GM19328 (cell line): ENCODE measurements around the gene SRF.
A peak's percentile ranks its signal among the peaks of the same experiment; 100 is the strongest.
"Not testable (repeated sequence)": the region's sequence is repeated elsewhere in the genome, so short reads cannot be mapped to it uniquely, and the experiment has no call there.

ENCODE experiments used
- ATAC-seq: cut with Tn5 transposase; IDR thresholded peaks from one replicate; pipeline ENCODE4 v1.9.1; 2021; ENCODE audit warnings: mild to moderate bottlenecking, moderate library complexity; ENCODE audit not compliant: unreplicated experiment

The SRF gene

DNA sequence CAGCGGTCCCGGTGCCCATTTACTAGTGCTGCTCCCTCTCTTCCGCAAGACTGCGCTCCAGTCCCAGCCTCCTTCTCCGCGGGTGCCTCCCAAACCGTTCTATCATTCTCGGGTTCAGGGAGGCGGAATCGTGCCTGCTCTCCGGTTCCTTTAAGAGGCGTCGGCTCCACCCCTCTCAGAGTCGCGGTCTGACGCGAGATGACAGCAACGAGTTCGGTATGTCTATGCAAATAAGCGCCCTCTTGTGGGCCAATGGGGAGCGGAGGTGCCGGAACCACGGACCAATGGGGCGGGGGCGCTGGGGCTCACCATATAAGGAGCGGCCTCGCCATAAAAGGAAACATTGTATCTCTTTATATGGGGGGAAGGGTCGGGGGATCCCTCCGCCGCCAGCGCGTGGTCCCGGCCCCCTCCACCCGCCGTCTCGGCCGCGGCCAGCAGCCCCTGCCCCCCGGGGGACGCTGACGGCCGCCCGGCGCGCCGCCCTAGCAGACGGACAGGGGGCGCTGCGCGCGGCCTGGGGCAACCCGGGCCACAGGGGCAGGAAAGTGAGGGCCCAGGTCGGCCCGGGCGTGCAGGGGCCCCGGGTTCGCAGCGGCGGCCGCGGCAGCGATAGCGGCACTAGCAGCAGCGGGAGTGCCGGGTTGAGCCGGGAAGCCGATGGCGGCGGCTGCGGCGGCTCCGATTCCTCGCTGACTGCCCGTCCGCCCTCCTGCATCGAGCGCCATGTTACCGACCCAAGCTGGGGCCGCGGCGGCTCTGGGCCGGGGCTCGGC is at the start of gene SRF:
SRF (plus strand) TSS at position 339 of the 776 bp plus-strand sequence; CDS start at position 727, 388 bp downstream.
- peak; percentile 55 for ATAC-seq

DNA sequence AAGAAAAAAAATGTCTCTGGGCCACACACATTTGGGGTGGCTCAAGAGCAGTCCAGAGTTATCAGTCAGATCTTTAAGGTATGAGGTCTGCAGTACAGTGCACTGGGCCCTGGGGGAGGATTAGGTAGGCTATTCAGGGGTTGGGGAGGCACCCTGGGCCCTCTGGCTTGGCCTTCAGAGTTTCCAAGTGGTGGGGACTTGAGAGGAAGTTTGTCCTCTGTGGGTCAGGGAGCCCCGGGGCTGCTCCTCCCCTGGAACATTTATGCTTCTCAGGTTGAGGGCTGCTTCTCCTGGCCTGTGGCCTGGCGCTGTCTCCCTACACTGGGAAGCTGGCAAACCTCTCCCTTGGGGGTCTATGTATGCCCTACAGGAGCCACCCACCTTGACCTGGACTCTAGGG is 48.9 kb upstream of the SRF start:
- no peak for ATAC-seq

DNA sequence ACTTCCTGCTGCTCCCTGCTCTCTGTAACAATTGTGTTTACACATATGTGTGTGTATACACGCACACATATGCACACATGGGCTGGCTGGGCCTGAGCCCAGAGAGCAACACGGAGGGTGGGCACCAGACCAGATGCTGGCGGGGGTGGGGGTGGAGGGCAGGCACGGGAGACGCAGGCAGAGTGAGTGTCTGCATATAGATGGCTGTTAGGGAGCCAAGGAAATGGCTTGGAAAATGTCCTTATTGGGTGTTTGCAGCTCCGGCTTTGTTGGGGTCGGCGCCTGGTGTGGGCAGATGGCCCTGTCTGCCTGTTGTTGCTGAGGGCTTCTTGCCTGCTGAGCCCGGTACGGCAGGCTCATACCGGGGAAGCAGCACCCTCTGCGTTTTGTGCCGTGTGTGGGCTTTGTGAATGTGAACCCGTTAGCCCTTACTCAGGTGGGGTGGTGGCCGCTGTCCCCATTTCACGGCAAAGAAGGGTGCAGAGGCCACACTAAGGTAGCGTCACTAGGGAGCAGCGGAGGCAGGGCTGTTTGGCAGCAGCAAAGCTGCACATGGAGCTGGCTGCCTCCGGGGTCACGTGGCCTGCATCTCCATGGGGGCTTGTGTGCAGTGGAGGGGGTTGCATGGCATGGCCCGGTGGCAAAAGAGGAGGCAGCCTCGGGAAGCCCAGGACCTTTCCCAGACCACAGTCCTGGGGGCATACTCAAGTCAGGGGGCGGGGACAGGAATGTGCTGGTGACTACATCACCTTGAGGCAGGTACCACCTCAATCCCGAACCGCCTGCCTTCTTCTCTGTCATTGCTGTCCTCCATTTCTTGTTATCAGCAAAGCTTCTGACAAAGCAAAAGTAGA is 47.4 kb upstream of the SRF start:
- ATAC-seq: no peak

DNA sequence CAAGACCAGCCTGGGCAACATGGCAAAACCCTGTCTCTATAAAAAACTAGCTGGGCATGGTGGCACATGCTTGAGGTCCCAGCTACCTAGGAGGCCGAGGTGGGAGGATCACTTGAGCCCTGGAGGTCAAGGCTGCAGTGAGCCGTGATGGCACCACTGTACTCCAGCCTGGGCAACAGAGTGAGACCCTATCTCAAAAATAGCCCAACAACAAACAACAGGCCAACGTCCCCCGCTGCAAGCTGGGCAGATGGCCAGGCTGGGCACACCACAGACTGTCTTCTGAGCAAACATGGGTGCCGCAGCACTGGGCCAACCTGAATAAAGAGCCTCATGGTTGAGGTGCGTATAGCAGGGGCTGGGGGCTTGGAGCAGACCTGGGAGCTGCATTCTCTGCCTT is 46.6 kb upstream of the SRF start:
- no peak for ATAC-seq

DNA sequence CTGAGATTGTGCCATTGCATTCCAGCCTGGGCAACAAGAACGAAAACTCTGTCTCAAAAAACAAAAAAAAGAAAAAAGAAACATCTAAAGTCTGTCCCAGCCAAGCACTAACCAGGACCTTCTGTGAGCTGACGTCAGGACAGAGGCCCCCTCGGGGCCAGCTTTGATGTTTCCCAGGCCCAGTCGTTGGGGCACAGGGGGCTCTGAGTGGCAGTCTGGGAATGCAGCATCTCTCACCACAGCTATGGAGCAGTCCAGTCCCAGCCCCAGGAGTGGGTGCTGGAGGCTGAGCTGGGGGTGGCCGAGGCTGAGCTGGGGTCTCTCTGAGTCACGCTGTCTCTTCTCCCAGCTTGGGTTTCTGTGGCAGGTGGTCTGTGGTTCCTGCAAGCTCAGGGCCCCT is 46.0 kb upstream of the SRF start:
- no peak for ATAC-seq

DNA sequence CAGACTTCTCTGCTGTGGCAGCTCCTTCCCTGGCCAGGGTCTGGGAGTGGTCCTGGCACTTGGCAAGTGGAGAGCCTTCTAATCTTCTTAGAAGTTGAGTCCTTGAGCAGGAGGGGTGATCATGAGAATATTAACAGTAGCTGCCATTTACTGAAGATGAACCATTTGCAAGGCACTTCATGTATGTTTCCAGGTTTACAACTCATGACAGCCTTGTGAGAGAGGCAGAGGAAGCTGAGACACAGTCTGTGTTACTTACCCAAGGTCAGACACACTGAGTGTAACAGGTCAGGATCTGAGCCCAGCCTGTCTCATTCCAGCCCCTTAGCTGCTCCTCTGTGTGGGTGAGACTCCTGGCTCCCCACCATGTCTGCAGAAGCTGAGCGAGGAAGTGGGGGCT is 45.5 kb upstream of the SRF start:
- ATAC-seq: no peak

DNA sequence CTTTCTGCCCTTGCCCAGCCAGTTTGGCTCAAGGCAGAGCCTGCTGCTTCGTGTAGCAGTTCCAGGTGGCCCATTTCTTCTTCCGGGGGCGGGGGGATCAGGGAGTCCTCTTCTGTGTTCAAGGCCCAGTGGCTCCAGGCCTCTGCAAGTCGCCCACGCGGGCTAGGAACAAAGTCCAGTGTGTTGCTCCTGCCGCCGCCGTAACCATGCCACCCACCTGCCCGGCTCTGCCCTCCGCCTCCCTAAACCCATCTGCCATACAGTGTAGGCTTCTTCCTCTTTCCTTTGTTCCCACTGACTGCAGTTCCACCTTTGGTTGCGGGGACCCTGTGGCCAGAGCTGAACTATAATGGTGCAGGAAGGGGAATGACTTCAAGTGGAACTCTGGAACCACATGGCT is 43.9 kb upstream of the SRF start:
- no peak for ATAC-seq

DNA sequence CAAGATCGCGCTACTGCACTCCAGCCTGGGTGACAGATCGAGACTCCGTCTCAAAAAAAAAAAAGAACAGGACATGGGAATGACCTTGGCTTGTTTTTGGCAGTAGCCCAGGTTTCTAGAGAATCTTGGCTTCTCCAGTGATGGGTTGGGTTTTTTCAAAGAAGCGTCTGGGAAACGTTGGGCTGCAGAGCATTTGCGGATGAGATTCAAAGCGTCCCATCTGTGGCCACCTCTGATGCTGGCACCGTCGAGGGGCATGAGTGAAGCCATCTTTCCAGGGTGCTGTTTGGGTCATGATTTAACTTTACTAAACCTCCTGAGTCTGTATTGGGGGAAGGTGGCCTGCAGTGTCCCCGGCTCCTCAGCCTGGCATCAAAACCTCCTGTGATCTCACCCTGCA is 43.2 kb upstream of the SRF start:
- ATAC-seq: no peak

DNA sequence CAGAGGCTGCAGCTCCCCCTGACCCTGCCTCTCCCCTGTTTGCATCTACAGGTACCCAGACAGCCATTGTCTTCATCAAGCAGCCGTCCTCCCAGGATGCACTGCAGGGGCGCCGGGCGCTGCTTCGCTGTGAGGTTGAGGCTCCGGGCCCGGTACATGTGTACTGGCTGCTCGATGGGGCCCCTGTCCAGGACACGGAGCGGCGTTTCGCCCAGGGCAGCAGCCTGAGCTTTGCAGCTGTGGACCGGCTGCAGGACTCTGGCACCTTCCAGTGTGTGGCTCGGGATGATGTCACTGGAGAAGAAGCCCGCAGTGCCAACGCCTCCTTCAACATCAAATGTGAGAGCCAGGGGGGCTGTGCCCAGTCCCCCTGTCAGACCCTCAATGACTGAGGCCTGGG is 42.1 kb upstream of the SRF start:
- ATAC-seq: no peak

DNA sequence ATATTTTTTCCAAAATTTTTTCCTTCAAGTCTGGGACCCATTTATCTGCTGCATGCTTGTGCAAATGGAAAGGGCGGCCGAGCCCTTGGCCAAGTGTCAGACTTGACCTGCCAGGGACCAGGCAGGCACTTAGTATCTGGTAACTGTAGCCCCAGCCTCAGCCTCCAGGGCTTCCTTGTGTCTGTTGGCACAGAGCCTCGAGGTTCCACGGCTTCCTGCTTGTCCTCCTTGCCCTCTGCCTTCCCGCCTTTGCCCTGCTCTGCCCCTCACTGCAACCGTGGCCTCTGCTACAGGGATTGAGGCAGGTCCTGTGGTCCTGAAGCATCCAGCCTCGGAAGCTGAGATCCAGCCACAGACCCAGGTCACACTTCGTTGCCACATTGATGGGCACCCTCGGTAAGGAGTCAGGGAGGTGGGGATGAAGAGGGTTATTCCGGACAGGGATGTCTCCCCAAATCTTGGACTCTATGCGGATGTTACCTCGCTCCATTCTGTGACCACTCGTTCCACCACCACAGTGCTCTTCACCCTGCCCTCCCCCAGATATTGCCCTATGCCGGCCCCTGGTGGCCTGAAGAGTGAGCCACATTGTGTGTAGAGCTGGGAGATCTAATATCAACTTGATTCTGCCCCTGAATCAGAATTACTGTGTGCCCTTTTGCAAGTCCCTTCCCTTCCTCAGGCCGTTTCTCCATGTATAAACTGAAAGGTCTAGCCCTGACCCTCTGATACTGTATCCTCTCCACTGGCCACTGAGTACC is 41.5 kb upstream of the SRF start:
- no peak for ATAC-seq

DNA sequence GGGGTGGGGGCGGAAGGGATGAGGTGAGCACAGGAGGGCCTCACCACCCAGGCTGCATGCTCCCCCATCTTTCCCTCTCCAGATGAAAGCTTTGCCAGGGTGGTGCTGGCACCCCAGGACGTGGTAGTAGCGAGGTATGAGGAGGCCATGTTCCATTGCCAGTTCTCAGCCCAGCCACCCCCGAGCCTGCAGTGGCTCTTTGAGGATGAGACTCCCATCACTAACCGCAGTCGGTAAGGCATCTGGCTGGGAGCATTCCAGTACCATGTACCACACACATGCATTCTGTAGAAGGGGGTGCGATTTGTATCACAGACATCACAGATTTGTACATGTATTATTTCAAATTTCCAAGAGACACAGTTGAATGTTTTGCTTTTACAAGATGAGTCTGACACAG is 40.6 kb upstream of the SRF start:
- ATAC-seq: no peak

DNA sequence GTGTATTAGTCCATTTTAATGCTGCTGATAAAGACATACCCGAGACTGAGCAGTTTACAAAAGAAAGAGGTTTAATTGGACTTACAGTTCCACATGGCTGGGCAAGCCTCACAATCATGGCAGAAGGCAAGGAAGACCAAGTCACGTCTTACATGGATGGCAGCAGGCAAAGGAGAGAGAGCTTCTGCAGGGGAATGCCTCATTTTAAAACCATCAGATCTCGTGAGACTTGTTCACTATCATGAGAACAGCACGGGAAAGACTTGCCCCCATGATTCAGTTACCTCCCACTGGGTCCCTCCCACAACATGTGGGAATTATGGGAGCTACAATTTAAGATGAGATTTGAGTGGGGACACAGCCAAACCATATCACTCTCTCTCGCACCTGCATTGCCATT is 39.7 kb upstream of the SRF start:
- ATAC-seq: not testable (repeated sequence)

DNA sequence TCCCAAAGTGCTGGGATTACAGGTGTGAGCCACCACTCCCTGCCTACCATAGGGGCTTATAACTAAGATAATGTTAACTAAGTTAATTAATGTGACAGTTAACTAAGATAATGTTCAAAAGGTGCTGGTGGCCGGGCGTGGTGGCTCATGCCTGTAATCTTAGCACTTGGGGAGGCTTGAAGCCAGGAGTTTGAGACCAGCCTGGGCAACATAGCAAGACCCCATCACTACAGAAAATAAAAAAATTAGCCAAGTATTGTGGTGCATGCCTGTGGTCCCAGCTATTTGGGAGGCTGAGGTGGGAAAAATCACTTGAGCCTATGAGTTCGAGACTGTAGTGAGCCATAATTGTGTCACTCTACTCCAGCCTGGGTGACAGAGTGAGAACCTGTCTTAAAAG is 32.8 kb upstream of the SRF start:
- no peak for ATAC-seq

DNA sequence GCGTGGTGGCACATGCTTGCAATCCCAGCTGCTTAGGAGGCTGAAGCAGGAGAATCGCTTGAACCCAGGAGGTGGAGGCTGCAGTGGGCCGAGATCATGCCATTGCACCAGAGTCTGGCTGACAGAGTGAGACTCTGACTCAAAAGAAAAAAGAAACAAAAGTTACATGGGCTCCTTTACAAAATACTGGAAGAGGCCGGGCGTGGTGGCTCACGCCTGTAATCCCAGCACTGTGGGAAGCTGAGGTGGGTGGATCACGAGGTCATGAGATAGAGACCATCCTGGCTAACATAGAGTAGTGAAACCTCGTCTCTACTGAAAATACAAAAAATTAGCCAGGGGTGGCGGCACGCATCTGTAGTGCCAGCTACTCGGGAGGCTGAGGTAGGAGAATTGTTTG is 31.1 kb upstream of the SRF start:
- not testable (repeated sequence) for ATAC-seq

DNA sequence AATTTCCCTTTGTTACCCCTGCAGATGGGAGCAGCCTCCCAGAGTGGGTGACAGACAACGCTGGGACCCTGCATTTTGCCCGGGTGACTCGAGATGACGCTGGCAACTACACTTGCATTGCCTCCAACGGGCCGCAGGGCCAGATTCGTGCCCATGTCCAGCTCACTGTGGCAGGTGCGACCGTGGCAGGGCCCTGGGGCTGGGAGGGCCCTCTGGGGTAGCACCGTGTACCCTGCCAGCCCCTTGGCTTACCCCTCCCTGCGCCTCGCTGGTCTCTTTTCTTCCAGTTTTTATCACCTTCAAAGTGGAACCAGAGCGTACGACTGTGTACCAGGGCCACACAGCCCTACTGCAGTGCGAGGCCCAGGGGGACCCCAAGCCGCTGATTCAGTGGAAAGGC is 29.4 kb upstream of the SRF start:
- ATAC-seq: no peak

DNA sequence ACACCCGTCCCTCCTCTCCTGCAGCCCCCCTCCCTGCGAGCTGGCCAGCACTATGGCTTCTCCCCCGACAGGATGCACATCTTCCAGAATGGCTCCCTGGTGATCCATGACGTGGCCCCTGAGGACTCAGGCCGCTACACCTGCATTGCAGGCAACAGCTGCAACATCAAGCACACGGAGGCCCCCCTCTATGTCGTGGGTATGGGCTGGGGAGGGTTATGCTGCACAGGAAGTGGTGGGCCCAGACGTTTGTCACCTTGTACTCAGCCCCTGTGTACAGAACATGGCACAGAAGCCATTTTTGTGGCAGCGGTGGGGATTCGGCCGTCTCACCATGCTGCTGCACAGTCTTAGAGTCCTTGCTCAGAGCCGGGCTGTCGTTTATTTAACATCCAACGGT is 29.0 kb upstream of the SRF start:
- ATAC-seq: no peak

DNA sequence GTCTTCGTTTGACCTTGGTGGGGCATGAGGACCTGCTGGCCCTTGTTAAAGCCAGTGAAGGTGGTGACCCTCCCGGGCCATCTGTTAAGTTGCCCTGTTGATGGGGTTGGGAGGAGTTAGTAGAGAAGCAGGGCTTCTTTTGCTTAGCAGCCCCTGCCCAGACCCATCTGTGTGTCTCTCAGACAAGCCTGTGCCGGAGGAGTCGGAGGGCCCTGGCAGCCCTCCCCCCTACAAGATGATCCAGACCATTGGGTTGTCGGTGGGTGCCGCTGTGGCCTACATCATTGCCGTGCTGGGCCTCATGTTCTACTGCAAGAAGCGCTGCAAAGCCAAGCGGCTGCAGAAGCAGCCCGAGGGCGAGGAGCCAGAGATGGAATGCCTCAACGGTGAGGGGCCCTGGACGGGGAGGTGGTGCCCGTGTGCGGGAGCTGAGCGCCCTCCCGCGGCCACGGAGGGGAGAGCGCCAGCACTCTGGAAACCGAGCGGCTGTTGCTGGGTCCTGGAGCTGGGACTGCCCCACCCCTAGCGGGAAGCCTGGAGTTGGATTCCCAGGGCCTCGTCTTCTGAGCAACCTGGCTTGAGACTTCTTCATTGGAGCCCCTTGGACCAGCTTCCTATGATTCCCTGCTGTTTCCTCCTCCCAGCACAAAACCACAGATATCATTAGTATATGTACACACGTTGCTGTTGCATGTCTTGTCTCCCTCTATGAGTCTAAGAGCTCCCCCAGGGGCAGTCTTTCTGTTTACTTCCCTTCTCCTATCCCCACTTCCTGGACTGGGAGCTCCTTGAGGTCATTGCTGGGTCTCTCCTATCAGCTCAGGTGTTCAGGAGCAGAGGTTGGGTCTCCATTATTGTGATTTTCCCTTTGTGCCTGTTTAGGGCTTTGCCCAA is 27.6 kb upstream of the SRF start:
- ATAC-seq: no peak

DNA sequence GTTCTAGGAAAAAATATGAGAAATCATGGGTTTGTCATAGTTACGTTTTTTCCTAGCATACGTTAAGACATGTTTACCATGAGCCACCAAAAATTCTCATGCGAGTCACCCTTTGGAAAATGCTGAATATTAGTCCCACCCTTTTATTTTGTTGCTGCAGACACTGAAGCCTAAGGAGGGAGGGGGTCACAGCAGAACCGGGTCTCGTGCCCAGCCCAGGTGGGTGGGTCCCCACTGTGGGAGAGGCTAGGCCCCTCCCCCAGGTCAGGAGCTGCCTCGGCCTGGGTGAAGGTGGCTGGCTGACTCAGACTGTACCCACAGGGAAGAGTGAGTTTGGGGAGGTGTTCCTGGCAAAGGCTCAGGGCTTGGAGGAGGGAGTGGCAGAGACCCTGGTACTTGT is 26.2 kb upstream of the SRF start:
- ATAC-seq: no peak

DNA sequence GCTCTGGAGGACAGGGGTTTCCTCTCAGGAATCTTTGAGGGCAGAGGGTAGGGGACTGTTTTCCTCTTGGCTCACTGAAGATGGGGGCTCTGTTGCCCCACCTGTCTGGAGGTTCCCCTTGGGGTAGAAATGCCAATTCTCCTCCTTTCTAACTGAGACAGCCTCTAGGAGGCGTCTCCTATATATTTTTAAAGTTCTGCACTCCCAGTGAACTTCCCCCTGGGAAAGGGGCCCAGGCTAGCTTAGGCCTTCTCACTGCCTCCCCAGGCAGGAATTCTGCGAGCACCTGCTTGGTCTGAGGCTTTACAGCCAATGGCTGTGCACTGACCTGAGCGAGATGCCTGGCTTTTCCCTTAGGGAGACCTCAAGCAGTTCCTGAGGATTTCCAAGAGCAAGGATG is 24.8 kb upstream of the SRF start:
- no peak for ATAC-seq
